Heart right ventricle (tissue), 16 donors: ENCODE data around the gene OR5B3. TPM values are rescaled to one million over a fixed set of nuclear protein-coding genes. Genes with fewer than 3 reads are reported as not detected.

Experiments
- ATAC-seq, 8 donors: fragments of 200-7000 bp; cut with Tn5 transposase; one replicate each; pipeline ENCODE4 v1.9.1; 2020; ENCODE audit warnings: mild to moderate bottlenecking in 8 of 8, moderate library complexity in 8 of 8, moderate number of reproducible peaks in 1 of 8
- DNase-seq, 2 donors: peaks; one replicate each; pipeline ENCODE4 v3.0.0-alpha.2; 2020
- H3K27ac ChIP-seq, 10 donors: fragments of 200-600 bp; sonication (generic) in 2 of 10; one replicate each; pipeline versions ENCODE4 v1.5.0 to v1.8.0; 2020 to 2022; ENCODE audit warnings: mild to moderate bottlenecking in 3 of 10
- H3K27me3 ChIP-seq, 7 donors: fragments of 200-600 bp; one replicate each; pipeline ENCODE4 v1.8.0; 2021 to 2022; ENCODE audit warnings: mild to moderate bottlenecking in 2 of 7
- H3K36me3 ChIP-seq, 9 donors: fragments of 200-600 bp; sonication (generic) in 1 of 9; one replicate each; pipeline versions ENCODE4 v1.5.0 to v1.8.0; 2020 to 2022; ENCODE audit warnings: mild to moderate bottlenecking in 2 of 9
- H3K4me1 ChIP-seq, 9 donors: fragments of 200-600 bp; sonication (generic) in 1 of 9; one replicate each; pipeline versions ENCODE4 v1.5.0 to v1.8.0; 2020 to 2022; ENCODE audit warnings: mild to moderate bottlenecking in 4 of 9
- H3K4me3 ChIP-seq, 10 donors: fragments of 200-600 bp; sonication (generic) in 2 of 10; one replicate each; pipeline versions ENCODE4 v1.5.0 to v1.8.0; 2020 to 2022; ENCODE audit warnings: mild to moderate bottlenecking in 7 of 10, moderate library complexity in 2 of 10
- H3K9me3 ChIP-seq, 11 donors: fragments of 200-600 bp in 10 of 11; sonication (generic) in 2 of 11; one replicate each; pipeline versions ENCODE4 v1.5.0 to v1.8.0; 2013 to 2022; ENCODE audit warnings: mild to moderate bottlenecking in 2 of 11, control low read depth in 1 of 11, moderate library complexity in 1 of 11
- CTCF ChIP-seq, 9 donors: fragments of 200-600 bp; sonication (generic) in 2 of 9; IDR thresholded peaks; one replicate each; pipeline versions ENCODE4 v1.5.0 to v1.8.0; 2021 to 2022; ENCODE audit warnings: antibody characterized with exemption in 9 of 9, mild to moderate bottlenecking in 5 of 9, moderate library complexity in 1 of 9
- WGBS, 2 donors: extraction: QIAGEN DNeasy Blood & Tissue Kit; methylation state at CpG; one replicate each; pipeline ENCODE4 v1.1.7; 2013; ENCODE audit warnings: inconsistent platforms in 1 of 2; 5-methylcytosine and 5-hydroxymethylcytosine counted together
- intact Hi-C, 10 donors: fragments of 100-400 bp; cut with DNase I; formaldehyde crosslinking; loops; one replicate each; pipeline versions ENCODE4 v1.11.1 to v1.14.2; 2022
- polyA plus RNA-seq, 2 donors: library from polyadenylated mRNA; stranded (reverse); fragments of 200-250 nt; gene quantifications; one replicate each; pipeline ENCODE4 v1.2.3, GENCODE V29; 2013
- total RNA-seq, 10 donors: library from RNA; stranded (reverse); fragmentation: NEBNext Ultra II Directional in 3 of 10; extraction: Animal tissue kit (Norgen Biotek cat#: 25700) in 3 of 10; gene quantifications; one replicate each; pipeline versions ENCODE4 v1.2.1 to v1.2.4, GENCODE V29; 2021 to 2023
- donor health status: Arrhythmogenic right ventricular cardiomyopathy.
- donor health status: ischemic (EF 13 %, LVEDD 7.1; RV severe dilation, severe dysfunction).
- donor health status: healthy with polysubstance abuse.
- donor health status: DM: no; HTN: yes; CAD: no.
- donor health status: DM: no; HTN: no; CAD: no.
- donor health status: ischemic (EF 25% LVEDD 6.9; RV normal size, moderate dysfunction).
- donor health status: ischemic (EF 25% LVEDD 5.7; RV mildly dilated, moderate dysfunction).
- donor health status: healthy.
- donor health status: DM: yes; HTN: yes; CAD: no.
- donor health status: Ischemic cardiomyopathy.
- donor health status: ischemic (EF 35%, LVEDD 5.7; RV mildly dilated, moderate dysfunction).
- donor health status: nonischemic (EF 11% LVEDD 7.7; RV severe dilation, severe dysfunction).
- donor health status: DM: yes; HTN: yes; CAD: no.
- donor health status: PGD.
- donor health status: ischemic (EF 29% LVEDD 5.4; RV normal size, mild dysfunction).
- donor health status: nonischemic (EF 23%, LVEDD 6.1; RV moderate dilation, normal function).

The OR5B3 gene
- total and polyA plus RNA-seq, 12 donors = not detected

- no peaks in the 10 kb centered on the region for H3K27me3 ChIP-seq
- no peaks in the 10 kb centered on the region for H3K36me3 ChIP-seq
- no peak overlapping the region for H3K4me3 ChIP-seq
- H3K9me3 ChIP-seq = peaks cover 0 to 15% (median 0%) of the 10 kb centered on the region in 11 donors
- no peak overlapping the region for H3K27ac ChIP-seq
- ATAC-seq (no peak), DNase-seq (no peak)
- WGBS, 2 donors = 32 to 36% methylated on average over 1 of the region's 1 CpG
- intact Hi-C loops = loop anchor here in 1 of 10 donors (10.0 kb wide), 1 partner anchor 62 kb away; no protein-coding TSS in a partner anchor
- TF ChIP-seq CTCF (IDR thresholded peaks at IDR 0.05) = no peak
- peaks cover 0 to 11% (median 0%) of the 10 kb centered on the region in 9 donors for H3K4me1 ChIP-seq
These were observed 13.9 kb downstream of the OR5B3 start for GRCh38 chr11:58392746-58393145.

- no peak overlapping the region for H3K27ac ChIP-seq
- TF ChIP-seq CTCF (IDR thresholded peaks at IDR 0.05) = no peak
These were observed 14.8 kb downstream of the OR5B3 start for GRCh38 chr11:58391879-58392278.

GRCh38 chr11:58390551-58391063, 16.1 kb downstream of the OR5B3 start:
- intact Hi-C loops = loop anchor here in 1 of 10 donors (10.0 kb wide), 1 partner anchor 64 kb away; no protein-coding TSS in a partner anchor
- TF ChIP-seq CTCF (IDR thresholded peaks at IDR 0.05) = no peak
- Histone ChIP-seq H3K36me3 (no peaks in the 10 kb centered on the region), H3K27me3 (no peaks in the 10 kb centered on the region), H3K9me3 (peaks cover 0 to 13% (median 0%) of the 10 kb centered on the region in 11 donors), H3K4me1 (peaks cover 0 to 11% (median 0%) of the 10 kb centered on the region in 9 donors), H3K27ac (no peak overlapping the region), H3K4me3 (no peak overlapping the region)
- DNase-seq = peak in 1 of 2 donors; percentile 4
- 87 to 89% methylated on average over 18 of the region's 18 CpGs for WGBS, 2 donors
- ATAC-seq = no peak

More at GRCh38 chr11:58391879-58392278, 14.8 kb downstream of the OR5B3 start:
- DNase-seq (no peak), ATAC-seq (no peak)
- Histone ChIP-seq H3K4me1 (peaks cover 0 to 11% (median 0%) of the 10 kb centered on the region in 9 donors), H3K36me3 (no peaks in the 10 kb centered on the region), H3K27me3 (no peaks in the 10 kb centered on the region), H3K4me3 (no peak overlapping the region), H3K9me3 (peaks cover 0 to 15% (median 0%) of the 10 kb centered on the region in 11 donors)
- 96 to 100% methylated on average over 1 of the region's 1 CpG for WGBS, 2 donors
- intact Hi-C loops = loop anchor here in 1 of 10 donors (10.0 kb wide), 1 partner anchor 63 kb away; no protein-coding TSS in a partner anchor

- no peak for ATAC-seq
- WGBS, 2 donors = 44 to 49% methylated on average over 1 of the region's 1 CpG
- intact Hi-C loops = no loop called here
- Histone ChIP-seq H3K27me3 (no peaks in the 10 kb centered on the region), H3K27ac (no peak within 1 kb of the TSS), H3K4me1 (no peaks in the 10 kb centered on the region), H3K4me3 (no peak within 1 kb of the TSS), H3K9me3 (no peaks in the 10 kb centered on the region), H3K36me3 (no peaks in the 10 kb centered on the region)
- no peak for DNase-seq
- TF ChIP-seq CTCF (IDR thresholded peaks at IDR 0.05) = no peak
These were observed 47.7 kb downstream of the OR5B3 start, which contains the start of gene OR5B17 for GRCh38 chr11:58358969-58359368. Gene OR5B17, minus strand, starts transcription at chr11:58359069. Its CDS starts 0 bp downstream, at chr11:58359069.
